ENCODE data around the gene LRAT. TPM values are rescaled to one million over a fixed set of nuclear protein-coding genes. Genes with fewer than 3 reads are reported as not detected.

The LRAT gene
- total RNA-seq (2016; rRNA removed; fragmentation: Illumina TruSeq; extraction: Trizol): not detected in 2 replicates
- total RNA-seq (2016; cell fraction: cytosol; rRNA removed; fragmentation: Illumina TruSeq; extraction: Trizol; ENCODE audit: low read depth): not detected in 2 replicates
- not detected in 2 replicates for total RNA-seq (2016; cell fraction: insoluble cytoplasmic fraction; rRNA removed; fragmentation: Illumina TruSeq; extraction: Trizol)
- not detected in 2 replicates for total RNA-seq (2016; cell fraction: membrane; rRNA removed; fragmentation: Illumina TruSeq; extraction: Trizol)
- not detected in 2 replicates for total RNA-seq (2016; cell fraction: nucleus; rRNA removed; fragmentation: Illumina TruSeq; extraction: Trizol)
- polyA plus RNA-seq (2011; rRNA removed): 0.11 TPM in 1 of 2 replicates, not detected in the other
- not detected in 2 replicates for polyA plus RNA-seq (2011; cell fraction: cytosol; rRNA removed)
- 0.42 and 0.52 TPM in 2 replicates for polyA plus RNA-seq (2011; cell fraction: nucleus; rRNA removed)
- 0.11 TPM in 1 of 2 replicates, not detected in the other for polyA plus RNA-seq (2012)
- polyA plus RNA-seq (2016; cell fraction: cytosol; fragmentation: Illumina TruSeq; extraction: Trizol; ENCODE audit: low read depth): not detected in 2 replicates
- not detected in 2 replicates for polyA plus RNA-seq (2016; cell fraction: insoluble cytoplasmic fraction; fragmentation: Illumina TruSeq; extraction: Trizol; ENCODE audit: low read depth)
- not detected in 2 replicates for polyA plus RNA-seq (2016; cell fraction: membrane; fragmentation: Illumina TruSeq; extraction: Trizol; ENCODE audit: low read depth)
- not detected in 2 replicates for polyA plus RNA-seq (2016; cell fraction: nucleus; fragmentation: Illumina TruSeq; extraction: Trizol; ENCODE audit: insufficient read depth, low read depth)
- not detected in 2 replicates for polyA minus RNA-seq (2011; rRNA and poly(A)+ RNA removed; ENCODE audit: low replicate concordance)
- not detected in 2 replicates for polyA minus RNA-seq (2011; cell fraction: cytosol; rRNA and poly(A)+ RNA removed)
- polyA minus RNA-seq (2011; cell fraction: nucleus; rRNA and poly(A)+ RNA removed): not detected in 2 replicates
- Bru-seq, nascent RNA: not detected
- BruChase-seq, experiment 1, labeled RNA remaining after a 6-hour chase: not detected
- not detected for BruChase-seq, experiment 2, labeled RNA remaining after a 2-hour chase
- long read RNA-seq, experiment 1: 0 reads
- long read RNA-seq, experiment 2: 0 reads

DNA sequence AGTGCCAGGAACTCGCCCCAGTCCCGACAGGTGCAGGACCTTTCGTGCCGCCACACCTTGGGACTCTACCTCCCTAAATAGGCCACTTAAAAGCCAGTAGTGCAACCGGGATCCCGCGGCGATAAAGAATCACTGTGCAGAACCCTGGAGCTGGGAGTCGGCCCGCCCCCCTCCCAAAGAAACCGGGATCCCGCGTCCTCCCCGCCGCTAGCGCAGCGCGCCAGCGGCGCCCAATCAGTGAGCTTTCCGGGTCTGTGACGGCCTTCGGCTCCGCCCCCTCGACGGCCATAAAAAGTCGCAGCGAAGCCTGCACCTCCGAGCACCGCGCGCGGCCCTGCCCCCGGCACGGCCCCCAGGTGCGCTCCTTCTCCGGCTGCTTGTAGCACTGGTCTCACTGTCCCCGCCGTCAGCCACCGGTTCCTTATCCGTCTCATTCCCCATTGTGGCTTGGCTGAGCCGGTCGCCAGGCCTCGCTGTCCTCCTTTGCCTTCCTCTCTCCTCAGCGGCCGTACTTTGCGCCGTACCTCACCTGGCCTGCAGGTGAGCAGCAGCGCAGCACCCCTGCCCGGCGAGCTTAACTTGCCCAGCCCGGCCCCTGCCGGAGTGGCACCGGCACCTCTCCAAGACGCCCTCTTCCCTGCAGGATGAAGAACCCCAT, at the start of gene LRAT:
TSS of gene LRAT (plus strand) at position 318 of the 658 bp plus-strand sequence. CDS start at position 645, 327 bp downstream.
- H3K27me3 ChIP-seq (ENCODE audit: control insufficient read depth in 1 of 2, insufficient read depth in 2 of 2, low read length in 2 of 2): peaks cover 3 to 12% of the 10 kb centered on the region in 2 experiments; a peak in 3 of 5 replicates
- H3K27ac ChIP-seq (ENCODE audit: extremely low read length, insufficient read depth, low read length): no peak within 1 kb of the TSS
- ChIA-PET POLR2A (no interaction called here), CTCF (ENCODE audit: low intra/inter-chr PET ratio, low total read pairs) (no interaction called here)
- no peaks in the 10 kb centered on the region for H3K4me1 ChIP-seq (ENCODE audit: insufficient read depth, low read length)
- no peaks in the 10 kb centered on the region for H3K79me2 ChIP-seq (ENCODE audit: insufficient read depth, low read length)
- no peak for DNase-seq (ENCODE audit: low spot score)
- TF ChIP-seq CHD2 (IDR thresholded peaks at IDR 0.05; ENCODE audit: low read depth, low read length): no peak
- no peak for TF ChIP-seq PHF5A (CRISPR knock-in tag; IDR thresholded peaks at IDR 0.05; ENCODE audit: low read depth, unreplicated experiment)
- no peak for TF ChIP-seq ARNTL (CRISPR knock-in tag; IDR thresholded peaks at IDR 0.05)
- TF ChIP-seq TGIF2 (CRISPR knock-in tag; IDR thresholded peaks at IDR 0.05): no peak
- TF ChIP-seq, protein P1, sequence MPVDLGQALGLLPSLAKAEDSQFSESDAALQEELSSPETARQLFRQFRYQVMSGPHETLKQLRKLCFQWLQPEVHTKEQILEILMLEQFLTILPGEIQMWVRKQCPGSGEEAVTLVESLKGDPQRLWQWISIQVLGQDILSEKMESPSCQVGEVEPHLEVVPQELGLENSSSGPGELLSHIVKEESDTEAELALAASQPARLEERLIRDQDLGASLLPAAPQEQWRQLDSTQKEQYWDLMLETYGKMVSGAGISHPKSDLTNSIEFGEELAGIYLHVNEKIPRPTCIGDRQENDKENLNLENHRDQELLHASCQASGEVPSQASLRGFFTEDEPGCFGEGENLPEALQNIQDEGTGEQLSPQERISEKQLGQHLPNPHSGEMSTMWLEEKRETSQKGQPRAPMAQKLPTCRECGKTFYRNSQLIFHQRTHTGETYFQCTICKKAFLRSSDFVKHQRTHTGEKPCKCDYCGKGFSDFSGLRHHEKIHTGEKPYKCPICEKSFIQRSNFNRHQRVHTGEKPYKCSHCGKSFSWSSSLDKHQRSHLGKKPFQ (CRISPR knock-in tag; IDR thresholded peaks at IDR 0.05; ENCODE audit: insufficient replicate concordance): no peak
- TF ChIP-seq ZNF766 (CRISPR knock-in tag; IDR thresholded peaks at IDR 0.05; ENCODE audit: borderline replicate concordance): no peak
- no peak for TF ChIP-seq FIP1L1 (IDR thresholded peaks at IDR 0.05; ENCODE audit: borderline replicate concordance, insufficient read depth, low read depth, low read length)
- TF ChIP-seq ZNF468 (CRISPR knock-in tag; IDR thresholded peaks at IDR 0.05): no peak
- no peak for TF ChIP-seq ZNF660 (CRISPR knock-in tag; IDR thresholded peaks at IDR 0.05; ENCODE audit: borderline replicate concordance, low read depth)
- TF ChIP-seq ZNF549 (CRISPR knock-in tag; IDR thresholded peaks at IDR 0.05): no peak
- no peak for TF ChIP-seq NFIC (IDR thresholded peaks at IDR 0.05; ENCODE audit: low read length)
- ATAC-seq: no peak
- H3K9ac ChIP-seq (ENCODE audit: insufficient read depth, low read depth, low read length): no peak within 1 kb of the TSS
- H2AFZ ChIP-seq (ENCODE audit: low read length): no peak within 1 kb of the TSS
- WGBS (ENCODE audit: low lambda C conversion rate): 79% methylated on average over 43 of the region's 55 CpGs
- H3K9me3 ChIP-seq (ENCODE audit: low read length): no peaks in the 10 kb centered on the region
- no peaks in the 10 kb centered on the region for H3K36me3 ChIP-seq (replicated peaks in 1 of 2; ENCODE audit: control insufficient read depth in 1 of 2, insufficient read depth in 2 of 2, low read length in 2 of 2)
- BruUV-seq (replicated peaks): no TSS peak
- no peak for FAIRE-seq
- in situ Hi-C loops (cut with HindIII; ENCODE audit: extremely low pct_ligation_motif_present, low pct_unique_long_range_greater_than_20kb): no loop called here
- H3K4me2 ChIP-seq (ENCODE audit: low read depth, low read length): no peak within 1 kb of the TSS
- H4K20me1 ChIP-seq (ENCODE audit: insufficient read depth, low read length): no peaks in the 10 kb centered on the region
- intact Hi-C loops (cut with micrococcal nuclease; ENCODE audit: unreplicated experiment): no loop called here
- H3K4me3 ChIP-seq (replicated peaks in 1 of 3; ENCODE audit: insufficient read depth in 1 of 3, low read depth in 2 of 3, low read length in 3 of 3): no peak within 1 kb of the TSS

Data from HepG2 (cell line).